ENCODE results near the gene ART1. TPM values are rescaled to one million over a fixed set of nuclear protein-coding genes. Genes with fewer than 3 reads are reported as not detected.

The ART1 gene
- total RNA-seq, 1 experiment from 2014 or later: 0.07 TPM

GRCh38 chr11:3666023-3666530 lies 21.1 kb downstream of the ART1 start:
- no peak for DNase-seq
- H3K4me3 ChIP-seq (ENCODE audit: insufficient read depth, low read depth, low read length): no peak overlapping the region
- no peaks in the 10 kb centered on the region; the same call in 1 of the 2 replicates for H3K36me3 ChIP-seq (replicated peaks; ENCODE audit: control insufficient read depth, insufficient read depth, low read length)
- no peaks in the 10 kb centered on the region for H3K27me3 ChIP-seq (ENCODE audit: control insufficient read depth, insufficient read depth, low read length)

DNA sequence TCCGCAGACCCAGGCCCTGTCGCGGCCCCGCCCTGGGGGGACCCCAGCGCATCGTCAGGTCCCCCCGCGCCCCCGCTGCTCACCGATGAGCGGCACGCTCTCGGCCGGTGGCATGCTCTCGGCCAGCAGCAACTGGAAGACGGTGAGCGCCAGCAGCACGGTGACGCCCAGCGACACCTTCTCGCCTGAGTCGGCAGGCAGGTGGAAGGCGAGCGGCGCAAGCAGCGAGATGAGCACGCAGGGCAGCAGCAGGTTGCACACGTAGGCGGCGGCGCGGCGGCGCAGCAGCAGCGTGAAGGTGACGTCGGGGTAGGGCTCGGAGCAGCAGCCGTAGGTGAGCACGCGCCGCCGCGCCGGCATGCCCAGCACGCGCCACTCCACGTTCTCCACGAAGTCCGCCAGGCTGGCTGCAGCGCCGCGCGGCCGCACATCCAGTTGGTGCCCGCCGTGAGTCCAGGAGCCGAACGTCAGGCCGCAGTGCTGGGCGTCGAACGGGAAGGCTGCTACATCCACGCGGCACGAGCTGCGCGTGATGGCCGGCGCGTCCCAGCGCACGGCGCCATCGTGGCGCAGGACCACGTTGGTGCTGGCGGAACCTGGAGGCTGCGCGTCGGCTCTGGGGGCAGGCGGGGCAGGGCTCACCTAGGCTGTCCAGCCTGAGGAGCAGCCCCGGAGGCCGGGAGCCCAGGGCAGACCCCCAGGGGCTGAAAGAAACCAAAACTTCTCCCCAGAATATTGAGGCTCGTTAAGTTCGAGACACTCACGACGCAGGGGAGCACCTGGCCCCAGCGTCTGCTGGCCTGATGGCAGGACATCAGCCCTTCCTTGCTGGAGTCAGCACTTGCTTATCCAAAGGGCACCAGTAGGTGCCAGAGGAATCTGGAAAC lies 22.5 kb downstream of the ART1 start:
- Histone ChIP-seq H3K27me3 (ENCODE audit: control insufficient read depth, insufficient read depth, low read length) (no peaks in the 10 kb centered on the region), H3K36me3 (replicated peaks; ENCODE audit: control insufficient read depth, insufficient read depth, low read length) (peaks cover 3% of the 10 kb centered on the region), H3K4me3 (ENCODE audit: insufficient read depth, low read depth, low read length) (no peak overlapping the region)
- no peak for DNase-seq

DNA sequence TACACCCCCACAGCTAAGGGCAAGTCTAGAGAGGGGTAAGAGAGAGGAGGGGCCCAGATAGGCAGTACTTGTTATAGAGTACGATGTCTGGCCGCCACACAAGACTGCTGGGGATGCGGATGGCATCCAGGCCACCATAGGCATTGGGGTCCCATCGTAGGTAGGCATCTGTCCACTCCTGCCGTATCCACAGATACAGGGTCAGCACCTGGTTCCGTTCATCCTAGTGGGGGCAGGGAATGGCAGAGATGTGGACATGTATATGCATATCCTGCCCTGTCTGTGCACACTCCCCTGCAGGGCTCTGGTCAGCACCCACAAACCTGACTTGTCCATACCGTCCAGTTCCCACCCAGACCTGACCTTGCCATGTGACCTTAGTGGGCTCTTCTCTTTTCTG lies 24.2 kb downstream of the ART1 start:
- H3K4me3 ChIP-seq (ENCODE audit: insufficient read depth, low read depth, low read length): no peak overlapping the region
- H3K27me3 ChIP-seq (ENCODE audit: control insufficient read depth, insufficient read depth, low read length): no peaks in the 10 kb centered on the region
- no peak for DNase-seq
- peaks cover 4% of the 10 kb centered on the region for H3K36me3 ChIP-seq (replicated peaks; ENCODE audit: control insufficient read depth, insufficient read depth, low read length)

- no peak for DNase-seq
- Histone ChIP-seq H3K36me3 (replicated peaks; ENCODE audit: control insufficient read depth, insufficient read depth, low read length) (peaks cover 4% of the 10 kb centered on the region), H3K4me3 (ENCODE audit: insufficient read depth, low read depth, low read length) (no peak overlapping the region), H3K27me3 (ENCODE audit: control insufficient read depth, insufficient read depth, low read length) (no peaks in the 10 kb centered on the region)
Measured at GRCh38 chr11:3669742-3670183, 24.8 kb downstream of the ART1 start.

- DNase-seq: no peak
- H3K27me3 ChIP-seq (ENCODE audit: control insufficient read depth, insufficient read depth, low read length): no peaks in the 10 kb centered on the region
- H3K36me3 ChIP-seq (replicated peaks; ENCODE audit: control insufficient read depth, insufficient read depth, low read length): peaks cover 20% of the 10 kb centered on the region
- no peak within 1 kb of the TSS for H3K4me3 ChIP-seq (ENCODE audit: insufficient read depth, low read depth, low read length)
Measured at GRCh38 chr11:3671334-3672254, 26.7 kb downstream of the ART1 start, which contains the start of gene CHRNA10. Gene CHRNA10, minus strand, starts transcription at chr11:3671384. Its CDS starts 72 bp downstream, at chr11:3671312.

- DNase-seq: no peak
- Histone ChIP-seq H3K27me3 (ENCODE audit: control insufficient read depth, insufficient read depth, low read length) (no peaks in the 10 kb centered on the region), H3K36me3 (replicated peaks; ENCODE audit: control insufficient read depth, insufficient read depth, low read length) (peaks cover 32% of the 10 kb centered on the region), H3K4me3 (ENCODE audit: insufficient read depth, low read depth, low read length) (no peak overlapping the region)
Measured at GRCh38 chr11:3674189-3674588, 29.3 kb downstream of the ART1 start.

DNA sequence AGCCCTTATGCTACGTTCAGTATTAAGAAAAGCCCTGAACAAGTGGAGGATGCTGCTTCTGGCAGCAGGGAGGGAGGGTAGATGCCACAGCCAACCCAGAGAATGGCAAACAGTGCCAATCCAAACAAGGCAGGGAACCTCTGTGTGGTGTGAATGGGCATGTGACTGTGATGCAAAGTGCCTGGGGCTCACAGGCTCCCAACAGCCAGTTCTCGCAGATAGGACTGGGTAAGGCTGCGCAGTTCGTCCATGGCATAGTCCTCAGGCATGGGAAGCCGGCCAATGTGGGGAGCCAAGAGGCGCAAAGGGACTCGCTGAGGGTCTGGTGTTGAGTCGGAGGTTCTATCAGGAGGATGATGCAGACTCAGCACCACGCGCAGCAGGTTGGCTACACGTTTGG lies 31.0 kb downstream of the ART1 start:
- H3K4me3 ChIP-seq (ENCODE audit: insufficient read depth, low read depth, low read length): no peak overlapping the region
- H3K27me3 ChIP-seq (ENCODE audit: control insufficient read depth, insufficient read depth, low read length): no peaks in the 10 kb centered on the region
- peaks cover 42% of the 10 kb centered on the region for H3K36me3 ChIP-seq (replicated peaks; ENCODE audit: control insufficient read depth, insufficient read depth, low read length)
- no peak for DNase-seq

DNA sequence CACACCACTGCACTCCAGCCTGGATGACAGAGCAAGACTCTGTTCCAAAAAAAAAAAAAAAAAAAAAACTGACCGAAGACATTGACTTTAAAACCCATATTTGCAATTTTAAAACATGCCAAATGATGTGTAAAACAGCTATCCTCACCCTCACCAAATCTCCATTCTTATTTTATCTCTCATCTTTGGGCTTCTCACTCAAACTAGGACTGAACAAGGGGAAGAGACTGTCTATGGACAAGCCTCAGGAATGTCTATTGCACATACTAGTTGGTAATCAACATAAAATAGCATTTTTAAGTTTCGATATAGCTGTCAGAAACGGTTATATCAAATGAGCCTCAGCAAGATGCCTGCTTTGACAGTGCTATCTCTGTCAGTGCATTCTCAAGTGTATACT lies 34.1 kb downstream of the ART1 start:
- H3K27me3 ChIP-seq (ENCODE audit: control insufficient read depth, insufficient read depth, low read length): no peaks in the 10 kb centered on the region
- DNase-seq: no peak
- H3K36me3 ChIP-seq (replicated peaks; ENCODE audit: control insufficient read depth, insufficient read depth, low read length): peaks cover 55% of the 10 kb centered on the region
- no peak overlapping the region for H3K4me3 ChIP-seq (ENCODE audit: insufficient read depth, low read depth, low read length)

GRCh38 chr11:3683039-3683438 lies 38.1 kb downstream of the ART1 start:
- no peaks in the 10 kb centered on the region for H3K27me3 ChIP-seq (ENCODE audit: control insufficient read depth, insufficient read depth, low read length)
- DNase-seq: no peak
- H3K36me3 ChIP-seq (replicated peaks; ENCODE audit: control insufficient read depth, insufficient read depth, low read length): peaks cover 54% of the 10 kb centered on the region
- no peak overlapping the region for H3K4me3 ChIP-seq (ENCODE audit: insufficient read depth, low read depth, low read length)

GRCh38 chr11:3684129-3684818 lies 39.3 kb downstream of the ART1 start:
- Histone ChIP-seq H3K27me3 (ENCODE audit: control insufficient read depth, insufficient read depth, low read length) (no peaks in the 10 kb centered on the region), H3K4me3 (ENCODE audit: insufficient read depth, low read depth, low read length) (no peak overlapping the region), H3K36me3 (replicated peaks; ENCODE audit: control insufficient read depth, insufficient read depth, low read length) (peaks cover 47% of the 10 kb centered on the region)
- DNase-seq: no peak

- DNase-seq: no peak
Measured at GRCh38 chr11:3684819-3685172, 39.9 kb downstream of the ART1 start.

DNA sequence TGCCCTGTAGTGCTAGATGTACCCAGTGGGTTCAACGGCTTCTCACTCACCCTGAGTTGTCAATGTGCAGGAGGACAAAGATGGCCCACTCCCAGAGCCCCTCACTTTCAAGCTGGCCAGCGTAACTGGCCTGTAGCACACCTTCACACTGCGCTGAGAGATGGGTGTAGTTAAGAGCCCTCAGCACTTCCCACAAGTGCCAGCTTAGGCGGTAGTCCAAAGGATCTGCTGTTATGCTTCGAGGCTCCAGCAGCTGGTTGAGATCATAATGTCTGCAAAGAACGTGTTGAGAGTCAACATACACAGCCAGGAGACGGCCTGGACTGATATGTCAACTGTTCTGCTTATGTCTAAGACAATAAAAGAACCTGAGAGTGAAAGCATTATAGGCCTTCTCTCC lies 41.0 kb downstream of the ART1 start:
- no peak for DNase-seq
- Histone ChIP-seq H3K36me3 (replicated peaks; ENCODE audit: control insufficient read depth, insufficient read depth, low read length) (peaks cover 39% of the 10 kb centered on the region), H3K27me3 (ENCODE audit: control insufficient read depth, insufficient read depth, low read length) (no peaks in the 10 kb centered on the region), H3K4me3 (ENCODE audit: insufficient read depth, low read depth, low read length) (no peak overlapping the region)

More at GRCh38 chr11:3684819-3685172, 39.9 kb downstream of the ART1 start:
- Histone ChIP-seq H3K36me3 (replicated peaks; ENCODE audit: control insufficient read depth, insufficient read depth, low read length) (peaks cover 42% of the 10 kb centered on the region), H3K4me3 (ENCODE audit: insufficient read depth, low read depth, low read length) (no peak overlapping the region), H3K27me3 (ENCODE audit: control insufficient read depth, insufficient read depth, low read length) (no peaks in the 10 kb centered on the region)

GRCh38 chr11:3686751-3687150 lies 41.8 kb downstream of the ART1 start:
- H3K36me3 ChIP-seq (replicated peaks; ENCODE audit: control insufficient read depth, insufficient read depth, low read length): peaks cover 42% of the 10 kb centered on the region
- H3K4me3 ChIP-seq (ENCODE audit: insufficient read depth, low read depth, low read length): no peak overlapping the region
- no peak for DNase-seq
- H3K27me3 ChIP-seq (ENCODE audit: control insufficient read depth, insufficient read depth, low read length): no peaks in the 10 kb centered on the region

GRCh38 chr11:3700410-3700809 lies 55.5 kb downstream of the ART1 start:
- H3K27me3 ChIP-seq (ENCODE audit: control insufficient read depth, insufficient read depth, low read length): no peaks in the 10 kb centered on the region
- H3K4me3 ChIP-seq (ENCODE audit: insufficient read depth, low read depth, low read length): no peak overlapping the region
- no peak for DNase-seq
- H3K36me3 ChIP-seq (replicated peaks; ENCODE audit: control insufficient read depth, insufficient read depth, low read length): peaks cover 35% of the 10 kb centered on the region
